Measurements from ENCODE around the gene GDPD5. TPM values are rescaled to one million over a fixed set of nuclear protein-coding genes. Genes with fewer than 3 reads are reported as not detected.

Gene GDPD5
- total and polyA plus RNA-seq, 9 of the 15 experiments (the other 6 are each of a cell fraction or from before 2014, with no cell fraction given): 0.32 to 27.3 (median 8.0) TPM

DNA sequence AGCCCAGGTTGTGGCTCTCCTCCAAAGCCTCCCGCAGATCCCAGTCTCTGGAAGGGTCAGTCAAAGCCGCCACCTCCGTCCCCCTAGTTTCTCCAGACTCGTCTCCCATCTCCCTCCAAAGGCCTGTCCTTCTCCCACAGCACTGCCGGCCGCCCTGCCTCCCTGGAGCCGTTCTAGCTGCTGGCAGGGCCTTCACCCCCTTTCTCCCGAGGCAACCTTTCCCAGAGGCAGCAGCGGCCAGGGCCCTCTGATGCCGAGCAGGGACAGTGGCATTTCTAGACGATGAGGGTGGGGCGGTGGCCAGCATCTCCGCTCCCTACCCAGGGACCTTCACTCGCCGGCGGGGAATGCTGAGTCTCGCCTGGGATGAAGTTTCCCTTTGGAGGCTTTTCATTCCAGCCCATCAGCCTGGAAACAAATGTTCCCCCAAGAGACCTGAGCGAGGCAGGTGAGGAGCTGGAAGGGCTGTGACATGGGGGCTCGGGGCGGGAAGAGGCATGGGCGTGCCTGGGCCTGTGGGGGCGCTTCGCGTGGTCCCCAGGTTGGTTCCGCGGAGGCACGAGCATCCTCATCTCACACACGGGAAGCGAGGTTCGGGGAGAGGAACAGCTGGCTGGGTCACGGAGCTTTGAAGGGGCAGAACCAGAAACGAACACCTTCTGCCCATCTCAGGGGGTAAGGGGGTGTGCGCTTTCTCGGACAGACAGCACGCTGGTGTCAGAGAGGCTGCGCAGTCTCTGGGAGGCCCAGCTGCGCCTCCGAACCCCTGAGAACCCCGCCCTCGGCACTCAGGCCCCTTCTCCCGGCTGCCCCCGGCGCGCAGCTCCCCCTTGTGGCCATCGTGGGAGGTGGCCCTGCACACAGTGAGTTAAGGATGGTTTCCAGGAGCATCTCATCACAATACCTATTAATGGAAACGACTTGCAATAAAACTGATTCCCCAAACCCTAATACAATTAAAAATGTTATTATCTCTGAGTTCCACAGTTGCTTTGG, 74.6 kb downstream of the GDPD5 start:
- no peaks in the 10 kb centered on the region for H3K9me1 ChIP-seq (ENCODE audit: control insufficient read depth, insufficient read depth, low read length)
- H3K9ac ChIP-seq (ENCODE audit: insufficient read depth in 1 of 2, low read depth in 2 of 2, low read length in 2 of 2): no peak overlapping the region
- intact Hi-C loops (cut with micrococcal nuclease): no loop called here
- H3K9me3 ChIP-seq (replicated peaks; ENCODE audit: control insufficient read depth, insufficient read depth, low read depth, low read length): no peaks in the 10 kb centered on the region
- H3K4me2 ChIP-seq (ENCODE audit: insufficient read depth, low read length): no peak overlapping the region
- H4K20me1 ChIP-seq (replicated peaks; ENCODE audit: control insufficient read depth, insufficient read depth, low read length): no peaks in the 10 kb centered on the region
- peak; percentile 95 for ATAC-seq
- ChIA-PET CTCF (ENCODE audit: low intra/inter-chr PET ratio) (interaction anchor here (0.9 to 1.3 kb wide), 2 partner anchors 63 to 171 kb away, joined by 4 to 7 read pairs; no protein-coding TSS in a partner anchor), POLR2A (interaction anchor here (0.6 to 1.2 kb wide), 3 partner anchors 51 to 501 kb away, joined by 3 to 4 read pairs (median 3); no protein-coding TSS in a partner anchor)
- peak; percentile 68 to 86 (median 78) for DNase-seq (ENCODE audit: extremely low read depth in 1 of 4, low spot score in 3 of 4)
- peak; percentile 67 for FAIRE-seq
- 63% methylated on average over 38 of the region's 46 CpGs for WGBS (ENCODE audit: insufficient coverage, low coverage, missing lambda C conversion rate)
- H3K27me3 ChIP-seq (ENCODE audit: control insufficient read depth in 2 of 2, insufficient read depth in 2 of 2, low read length in 2 of 2): no peaks in the 10 kb centered on the region
- no peaks in the 10 kb centered on the region; the same call in 2 of the 3 replicates for H3K36me3 ChIP-seq (ENCODE audit: control insufficient read depth, insufficient read depth, low read length)
- no peaks in the 10 kb centered on the region for H3K79me2 ChIP-seq (ENCODE audit: control insufficient read depth, insufficient read depth, low read length)
- H3K27ac ChIP-seq (ENCODE audit: extremely low read depth, low read depth, low read length): no peak overlapping the region
- no TSS peak for BruUV-seq (replicated peaks)
- no peak overlapping the region for H2AFZ ChIP-seq (ENCODE audit: low read depth, low read length)
- H3K4me3 ChIP-seq: no peak overlapping the region
- in situ Hi-C loops (cut with MboI): no loop called here
- peaks cover 0 to 9% of the 10 kb centered on the region in 2 experiments; a peak in 1 of 5 replicates for H3K4me1 ChIP-seq (replicated peaks in 1 of 2; ENCODE audit: control insufficient read depth in 2 of 2, insufficient read depth in 2 of 2, low read length in 2 of 2)
- TF ChIP-seq CBX1 (IDR thresholded peaks at IDR 0.05; ENCODE audit: low read depth): 0 out of 2 replicates have a peak, but pooled peaks have one; percentile 68
- TF ChIP-seq RB1 (IDR thresholded peaks at IDR 0.05; ENCODE audit: low read depth): no peak
- 0 out of 2 replicates have a peak, but pooled peaks have one; percentile 7 for TF ChIP-seq NFIC (IDR thresholded peaks at IDR 0.05)
- TF ChIP-seq, protein P1, sequence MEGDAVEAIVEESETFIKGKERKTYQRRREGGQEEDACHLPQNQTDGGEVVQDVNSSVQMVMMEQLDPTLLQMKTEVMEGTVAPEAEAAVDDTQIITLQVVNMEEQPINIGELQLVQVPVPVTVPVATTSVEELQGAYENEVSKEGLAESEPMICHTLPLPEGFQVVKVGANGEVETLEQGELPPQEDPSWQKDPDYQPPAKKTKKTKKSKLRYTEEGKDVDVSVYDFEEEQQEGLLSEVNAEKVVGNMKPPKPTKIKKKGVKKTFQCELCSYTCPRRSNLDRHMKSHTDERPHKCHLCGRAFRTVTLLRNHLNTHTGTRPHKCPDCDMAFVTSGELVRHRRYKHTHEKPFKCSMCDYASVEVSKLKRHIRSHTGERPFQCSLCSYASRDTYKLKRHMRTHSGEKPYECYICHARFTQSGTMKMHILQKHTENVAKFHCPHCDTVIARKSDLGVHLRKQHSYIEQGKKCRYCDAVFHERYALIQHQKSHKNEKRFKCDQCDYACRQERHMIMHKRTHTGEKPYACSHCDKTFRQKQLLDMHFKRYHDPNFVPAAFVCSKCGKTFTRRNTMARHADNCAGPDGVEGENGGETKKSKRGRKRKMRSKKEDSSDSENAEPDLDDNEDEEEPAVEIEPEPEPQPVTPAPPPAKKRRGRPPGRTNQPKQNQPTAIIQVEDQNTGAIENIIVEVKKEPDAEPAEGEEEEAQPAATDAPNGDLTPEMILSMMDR (IDR thresholded peaks at IDR 0.05 in 2 of 3, conservative IDR thresholded peaks at IDR 0.05 in 1 of 3; ENCODE audit: insufficient read depth in 2 of 3, low read depth in 1 of 3, low read length in 3 of 3): peak; percentile 79 to 88 (median 84)
- TF ChIP-seq CBX3 (IDR thresholded peaks at IDR 0.05; ENCODE audit: borderline replicate concordance in 1 of 2, low read length in 2 of 2): peak in 1 of 2 experiments; percentile 76; a peak in 1 of 3 replicates
- no peak for TF ChIP-seq KDM2B (CRISPR knock-in tag; IDR thresholded peaks at IDR 0.05)
- no peak for TF ChIP-seq ZNF311 (CRISPR knock-in tag; IDR thresholded peaks at IDR 0.05)
- no peak for TF ChIP-seq SMAD3 (CRISPR knock-in tag; conservative IDR thresholded peaks at IDR 0.05)
- no peak for TF ChIP-seq ZNF212 (CRISPR knock-in tag; IDR thresholded peaks at IDR 0.05)
- TF ChIP-seq U2AF1 (optimal IDR thresholded peaks at IDR 0.05; ENCODE audit: low read depth, low read length): no peak
- TF ChIP-seq SMC3 (conservative IDR thresholded peaks at IDR 0.05; ENCODE audit: insufficient read depth, low read depth, low read length): peak; percentile 65
- TF ChIP-seq ZBTB7A (IDR thresholded peaks at IDR 0.05; ENCODE audit: borderline replicate concordance, control insufficient read depth, low read depth, low read length): peak; percentile 68; the same call in 1 of the 2 replicates
- no peak for TF ChIP-seq SP1 (CRISPR knock-in tag; IDR thresholded peaks at IDR 0.05)
- TF ChIP-seq, protein P2, sequence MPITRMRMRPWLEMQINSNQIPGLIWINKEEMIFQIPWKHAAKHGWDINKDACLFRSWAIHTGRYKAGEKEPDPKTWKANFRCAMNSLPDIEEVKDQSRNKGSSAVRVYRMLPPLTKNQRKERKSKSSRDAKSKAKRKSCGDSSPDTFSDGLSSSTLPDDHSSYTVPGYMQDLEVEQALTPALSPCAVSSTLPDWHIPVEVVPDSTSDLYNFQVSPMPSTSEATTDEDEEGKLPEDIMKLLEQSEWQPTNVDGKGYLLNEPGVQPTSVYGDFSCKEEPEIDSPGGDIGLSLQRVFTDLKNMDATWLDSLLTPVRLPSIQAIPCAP (CRISPR knock-in tag; IDR thresholded peaks at IDR 0.05; ENCODE audit: borderline replicate concordance): no peak
- peak in 1 of 2 experiments; percentile 69; a peak in 3 of 4 replicates for TF ChIP-seq RAD21 (CRISPR knock-in tag; conservative IDR thresholded peaks at IDR 0.05 in 1 of 2, IDR thresholded peaks at IDR 0.05 in 1 of 2)
- peak; percentile 25 to 41; a peak in 2 of 4 replicates for TF ChIP-seq NRF1 (conservative IDR thresholded peaks at IDR 0.05 in 1 of 2, IDR thresholded peaks at IDR 0.05 in 1 of 2)
- TF ChIP-seq MCM3 (IDR thresholded peaks at IDR 0.05): no peak
